H9 (cell line): ENCODE results near the gene UQCR11. TPM values are rescaled to one million over a fixed set of nuclear protein-coding genes. Genes with fewer than 3 reads are reported as not detected.
A peak's percentile ranks its signal among the peaks of the same experiment; 100 is the strongest.

Experiments used
- DNase-seq: peaks from one replicate; pipeline ENCODE4 v3.0.0-alpha.2; 2017
- H2AFZ ChIP-seq: one replicate; pipeline ENCODE4 v1.6.1; 2013; ENCODE audit warnings: mild to moderate bottlenecking, low read length, control low read depth, moderate library complexity
- H2AK5ac ChIP-seq: 2 replicates; pipeline ENCODE4 v1.6.1; 2013; ENCODE audit warnings: low read length, control low read depth, mixed read lengths; ENCODE audit not compliant: insufficient read length
- H2BK120ac ChIP-seq: one replicate; pipeline ENCODE4 v1.6.1; 2013; ENCODE audit warnings: low read depth, mild to moderate bottlenecking, low read length, control low read depth, inconsistent platforms; ENCODE audit not compliant: poor library complexity, severe bottlenecking
- H2BK12ac ChIP-seq: 2 replicates; pipeline ENCODE4 v1.6.1; 2013; ENCODE audit warnings: low read length, control low read depth, mixed read lengths, low read depth; ENCODE audit not compliant: insufficient read length
- H2BK15ac ChIP-seq: 2 replicates; pipeline ENCODE4 v1.6.1; 2013; ENCODE audit warnings: low read depth, low read length, control low read depth
- H2BK20ac ChIP-seq: one replicate; pipeline ENCODE4 v1.6.1; 2013; ENCODE audit warnings: low read depth, mild to moderate bottlenecking, low read length, control low read depth, inconsistent platforms; ENCODE audit not compliant: poor library complexity, severe bottlenecking
- H2BK5ac ChIP-seq: 2 replicates; pipeline ENCODE4 v1.6.1; 2013; ENCODE audit warnings: low read length, control low read depth, mixed read lengths; ENCODE audit not compliant: insufficient read length
- H3K14ac ChIP-seq: 2 replicates; pipeline ENCODE4 v1.6.1; 2013; ENCODE audit warnings: low read length, control low read depth; ENCODE audit not compliant: insufficient read depth
- H3K18ac ChIP-seq: 2 replicates; pipeline ENCODE4 v1.6.1; 2013; ENCODE audit warnings: low read depth, mild to moderate bottlenecking, mixed read lengths, low read length, control low read depth; ENCODE audit not compliant: insufficient read length
- H3K23ac ChIP-seq: 2 replicates; pipeline ENCODE4 v1.6.1; 2013; ENCODE audit warnings: low read length, control low read depth, mixed read lengths, low read depth; ENCODE audit not compliant: insufficient read length
- H3K23me2 ChIP-seq: 2 replicates; pipeline ENCODE4 v1.6.1; 2013; ENCODE audit warnings: low read depth, mild to moderate bottlenecking, mixed read lengths, low read length, control low read depth; ENCODE audit not compliant: insufficient read length, poor library complexity, severe bottlenecking
- H3K27ac ChIP-seq: 2 replicates; pipeline ENCODE4 v1.5.1; 2013; ENCODE audit warnings: low read length, control low read depth, mixed read lengths, low read depth; ENCODE audit not compliant: insufficient read length
- H3K27me3 ChIP-seq: 2 replicates; pipeline ENCODE4 v1.6.1; 2013; ENCODE audit warnings: low read length, control low read depth, inconsistent platforms; ENCODE audit not compliant: insufficient read depth
- H3K4ac ChIP-seq: 2 replicates; pipeline ENCODE4 v1.6.1; 2013; ENCODE audit warnings: low read depth, mild to moderate bottlenecking, control low read depth, inconsistent platforms, low read length, moderate library complexity
- H3K4me1 ChIP-seq: 2 replicates; pipeline ENCODE4 v1.6.1; 2013; ENCODE audit warnings: low read length, control low read depth, inconsistent platforms; ENCODE audit not compliant: insufficient read depth
- H3K4me2 ChIP-seq: 2 replicates; pipeline ENCODE4 v1.6.1; 2013; ENCODE audit warnings: low read length, control low read depth, mixed read lengths; ENCODE audit not compliant: insufficient read length, insufficient read depth
- H3K56ac ChIP-seq: 2 replicates; pipeline ENCODE4 v1.6.1; 2013; ENCODE audit warnings: low read depth, mild to moderate bottlenecking, mixed read lengths, low read length, control low read depth; ENCODE audit not compliant: insufficient read length
- H3K79me1 ChIP-seq: 2 replicates; pipeline ENCODE4 v1.6.1; 2013; ENCODE audit warnings: low read depth, mild to moderate bottlenecking, moderate library complexity, low read length, control low read depth, inconsistent platforms; ENCODE audit not compliant: insufficient read depth, poor library complexity, severe bottlenecking
- H3K79me2 ChIP-seq: 2 replicates; pipeline ENCODE4 v1.6.1; 2013; ENCODE audit warnings: low read length, control low read depth, inconsistent platforms; ENCODE audit not compliant: insufficient read depth
- H3K9ac ChIP-seq: 2 replicates; pipeline ENCODE4 v1.6.1; 2013; ENCODE audit warnings: low read length, control low read depth, mixed read lengths; ENCODE audit not compliant: insufficient read length; ENCODE audit errors: extremely low read depth
- H3K9me3 ChIP-seq: one replicate; pipeline ENCODE4 v1.6.1; 2013; ENCODE audit warnings: low read depth, low read length, inconsistent platforms; ENCODE audit not compliant: control insufficient read depth
- H3T11ph ChIP-seq: one replicate; pipeline ENCODE4 v1.6.1; 2013; ENCODE audit warnings: mild to moderate bottlenecking, low read length, control low read depth, inconsistent platforms
- H4K20me1 ChIP-seq: one replicate; pipeline ENCODE4 v1.6.1; 2013; ENCODE audit not compliant: control insufficient read depth, insufficient read length, insufficient read depth
- H4K5ac ChIP-seq: 2 replicates; pipeline ENCODE4 v1.6.1; 2013; ENCODE audit warnings: low read depth, mild to moderate bottlenecking, mixed read lengths, low read length, control low read depth; ENCODE audit not compliant: insufficient read length
- H4K8ac ChIP-seq: replicated peaks from 2 replicates; pipeline ENCODE4 v1.6.1; 2013; ENCODE audit warnings: low read length, control low read depth, mixed read lengths, low read depth; ENCODE audit not compliant: insufficient read length
- H4K91ac ChIP-seq: 2 replicates; pipeline ENCODE4 v1.6.1; 2013; ENCODE audit warnings: low read depth, mild to moderate bottlenecking, moderate library complexity, mixed read lengths, low read length, control low read depth; ENCODE audit not compliant: insufficient read length
- H3K27ac Mint-ChIP-seq, 3 experiments: 2 replicates in 2 of 3; 3 replicates in 1 of 3; pipeline ENCODE4 v1.8.0; 2020 to 2021; ENCODE audit warnings: mixed read lengths in 3 of 3, mild to moderate bottlenecking in 1 of 3, moderate library complexity in 1 of 3
- H3K27me3 Mint-ChIP-seq: 2 replicates; pipeline ENCODE4 v1.8.0; 2021; ENCODE audit warnings: low read depth, mild to moderate bottlenecking, moderate library complexity, mixed read lengths
- H3K36me3 Mint-ChIP-seq, 3 experiments: 2 replicates in 2 of 3; 3 replicates in 1 of 3; pipeline ENCODE4 v1.8.0; 2020 to 2021; ENCODE audit warnings: low read depth in 3 of 3, mixed read lengths in 3 of 3; ENCODE audit not compliant: insufficient read depth in 1 of 3
- H3K4me1 Mint-ChIP-seq, 2 experiments: 2 replicates each; pipeline ENCODE4 v1.8.0; 2020; ENCODE audit warnings: mixed read lengths in 2 of 2
- H3K4me3 Mint-ChIP-seq, 2 experiments: 2 replicates in 1 of 2; 3 replicates in 1 of 2; pipeline ENCODE4 v1.8.0; 2020 to 2021; ENCODE audit warnings: mild to moderate bottlenecking in 2 of 2, mixed read lengths in 2 of 2, moderate library complexity in 1 of 2
- H3K9me3 Mint-ChIP-seq, 2 experiments: 2 replicates in 1 of 2; 3 replicates in 1 of 2; pipeline ENCODE4 v1.8.0; 2020; ENCODE audit warnings: mild to moderate bottlenecking in 2 of 2, mixed read lengths in 2 of 2, moderate library complexity in 1 of 2
- WGBS: extraction: QIAGEN DNeasy Blood & Tissue Kit; methylation state at CpG from one replicate; pipeline ENCODE4 v1.1.7; 2013; ENCODE audit warnings: missing lambda C conversion rate, low lambda C conversion rate, mixed read lengths; ENCODE audit not compliant: insufficient read length; ENCODE audit errors: extremely low coverage; 5-methylcytosine and 5-hydroxymethylcytosine counted together
- total RNA-seq: library from RNA; stranded (reverse); gene quantifications from 2 replicates; pipeline ENCODE4 v1.2.1, GENCODE V29; 2021
- TF ChIP-seq, protein P1 (sequence below): fragments of 200-600 bp; sonication (generic); conservative IDR thresholded peaks from 3 replicates; pipeline ENCODE4 v1.8.0; 2021; ENCODE audit warnings: antibody characterized with exemption, mild to moderate bottlenecking

Gene UQCR11
- total RNA-seq, 1 experiment from 2014 or later: 174 TPM

DNA sequence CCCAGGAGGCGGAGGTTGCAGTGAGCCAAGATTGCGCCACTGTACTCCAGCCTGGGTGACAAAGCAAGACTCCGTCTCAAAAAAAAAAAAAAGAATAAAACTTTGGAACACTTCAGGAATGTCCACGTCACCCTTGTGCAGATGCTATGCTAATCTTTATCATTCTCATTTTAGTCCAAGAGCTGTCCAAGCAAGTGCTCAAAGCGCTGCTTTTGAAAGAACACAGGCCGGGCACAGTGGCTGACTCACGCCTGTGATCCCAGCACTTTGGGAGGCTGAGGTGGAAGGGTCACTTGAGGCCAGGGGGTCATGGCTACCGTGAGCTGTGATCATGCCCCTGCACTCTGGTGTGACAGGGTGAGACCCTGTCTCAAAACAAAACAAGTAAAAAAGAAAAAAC, 11.1 kb upstream of the UQCR11 start:
- Histone ChIP-seq H3K79me2 (no peaks in the 10 kb centered on the region), H2BK15ac (no peak overlapping the region), H3T11ph (no peak overlapping the region), H3K27ac (no peak overlapping the region), H4K8ac (no peak overlapping the region), H4K5ac (no peak overlapping the region), H3K27me3 (no peaks in the 10 kb centered on the region), H4K20me1 (no peaks in the 10 kb centered on the region), H2AFZ (no peak overlapping the region), H3K14ac (no peak overlapping the region), H3K79me1 (no peaks in the 10 kb centered on the region), H2AK5ac (no peak overlapping the region), H2BK5ac (no peak overlapping the region), H3K4me1 (no peaks in the 10 kb centered on the region), H3K56ac (no peak overlapping the region), H3K9me3 (no peaks in the 10 kb centered on the region), H2BK20ac (no peak overlapping the region), H4K91ac (no peak overlapping the region), H3K23me2 (no peaks in the 10 kb centered on the region), H3K18ac (no peak overlapping the region), H2BK120ac (no peak overlapping the region), H3K9ac (no peak overlapping the region), H2BK12ac (no peak overlapping the region), H3K4me2 (no peak overlapping the region), H3K4ac (no peak overlapping the region), H3K23ac (no peak overlapping the region)
- no CpG with 5 or more reads among the region's 8 CpGs for WGBS
- no peak overlapping the region for H3K4me3 Mint-ChIP-seq
- TF ChIP-seq, protein P1, sequence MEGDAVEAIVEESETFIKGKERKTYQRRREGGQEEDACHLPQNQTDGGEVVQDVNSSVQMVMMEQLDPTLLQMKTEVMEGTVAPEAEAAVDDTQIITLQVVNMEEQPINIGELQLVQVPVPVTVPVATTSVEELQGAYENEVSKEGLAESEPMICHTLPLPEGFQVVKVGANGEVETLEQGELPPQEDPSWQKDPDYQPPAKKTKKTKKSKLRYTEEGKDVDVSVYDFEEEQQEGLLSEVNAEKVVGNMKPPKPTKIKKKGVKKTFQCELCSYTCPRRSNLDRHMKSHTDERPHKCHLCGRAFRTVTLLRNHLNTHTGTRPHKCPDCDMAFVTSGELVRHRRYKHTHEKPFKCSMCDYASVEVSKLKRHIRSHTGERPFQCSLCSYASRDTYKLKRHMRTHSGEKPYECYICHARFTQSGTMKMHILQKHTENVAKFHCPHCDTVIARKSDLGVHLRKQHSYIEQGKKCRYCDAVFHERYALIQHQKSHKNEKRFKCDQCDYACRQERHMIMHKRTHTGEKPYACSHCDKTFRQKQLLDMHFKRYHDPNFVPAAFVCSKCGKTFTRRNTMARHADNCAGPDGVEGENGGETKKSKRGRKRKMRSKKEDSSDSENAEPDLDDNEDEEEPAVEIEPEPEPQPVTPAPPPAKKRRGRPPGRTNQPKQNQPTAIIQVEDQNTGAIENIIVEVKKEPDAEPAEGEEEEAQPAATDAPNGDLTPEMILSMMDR: no peak
- H3K27ac Mint-ChIP-seq: peak overlapping the region in 2 of 3 experiments; percentile 1 to 34; a peak in 2 of 7 replicates
- H3K36me3 Mint-ChIP-seq: peaks cover 48 to 85% (median 82%) of the 10 kb centered on the region in 3 experiments; a peak in 6 of 7 replicates
- H3K27me3 Mint-ChIP-seq: no peaks in the 10 kb centered on the region
- no peaks in the 10 kb centered on the region for H3K9me3 Mint-ChIP-seq
- DNase-seq: no peak
- H3K4me1 Mint-ChIP-seq: peaks cover 0 to 11% of the 10 kb centered on the region in 2 experiments; a peak in 3 of 4 replicates
